IMR-90 (cell line): ENCODE measurements around the gene IFNG-AS1. TPM values are rescaled to one million over a fixed set of nuclear protein-coding genes. Genes with fewer than 3 reads are reported as not detected.

Experiments used
- ATAC-seq: fragments of 200-7000 bp; cut with Tn5 transposase; 2 replicates; pipeline ENCODE4 v1.9.1; 2020; ENCODE audit warnings: low read depth, mild to moderate bottlenecking, moderate library complexity
- BruUV-seq: library from RNA; stranded (reverse); fragments of 400-500 nt; replicated peaks from 2 replicates; lab custom pipeline; 2021; lab: Mats Ljungman, UMichigan
- CTCF ChIA-PET: fragments of 300-600 bp; formaldehyde crosslinking; extraction: SDS; loops from one replicate; lab custom pipeline; 2021; ENCODE audit warnings: antibody characterized with exemption; lab: Yijun Ruan, JAX
- POLR2A ChIA-PET: fragments of 300-600 bp; sonication (Branson Sonifier 250); formaldehyde crosslinking; loops from one replicate; lab custom pipeline; 2022; ENCODE audit warnings: antibody characterized with exemption; ENCODE audit not compliant: unreplicated experiment; lab: Charles Lee
- DNase-seq: peaks from one replicate; pipeline ENCODE4 v3.0.0; 2013
- H2AFZ ChIP-seq: replicated peaks from 2 replicates; pipeline ENCODE3; 2013; ENCODE audit warnings: low read length, mild to moderate bottlenecking; ENCODE audit not compliant: poor library complexity
- H2AK5ac ChIP-seq: 2 replicates; pipeline ENCODE4 v1.6.1; 2013; ENCODE audit warnings: low read depth, low read length, inconsistent platforms
- H2AK9ac ChIP-seq: replicated peaks from 2 replicates; pipeline ENCODE3; 2013; ENCODE audit warnings: mild to moderate bottlenecking, low read depth, low read length, moderate library complexity; ENCODE audit not compliant: poor library complexity
- H2BK120ac ChIP-seq: 2 replicates; pipeline ENCODE4 v1.6.1; 2013; ENCODE audit warnings: low read depth, low read length, inconsistent platforms
- H2BK15ac ChIP-seq: 3 replicates; pipeline ENCODE4 v1.6.1; 2013; ENCODE audit warnings: low read depth, low read length, inconsistent platforms
- H2BK20ac ChIP-seq: 2 replicates; pipeline ENCODE4 v1.6.1; 2013; ENCODE audit warnings: low read depth, mild to moderate bottlenecking, inconsistent platforms, low read length, moderate library complexity
- H2BK5ac ChIP-seq: 2 replicates; pipeline ENCODE4 v1.6.1; 2013; ENCODE audit warnings: mild to moderate bottlenecking, low read depth, low read length, inconsistent platforms; ENCODE audit not compliant: poor library complexity, severe bottlenecking
- H3K14ac ChIP-seq: replicated peaks from 2 replicates; pipeline ENCODE4 v1.6.1; 2013; ENCODE audit warnings: low read depth, low read length, inconsistent platforms
- H3K18ac ChIP-seq: 2 replicates; pipeline ENCODE4 v1.6.1; 2013; ENCODE audit warnings: low read depth, low read length, control low read depth
- H3K23ac ChIP-seq: 2 replicates; pipeline ENCODE4 v1.6.1; 2013; ENCODE audit warnings: low read depth, low read length, inconsistent platforms
- H3K27ac ChIP-seq: 2 replicates; pipeline ENCODE4 v1.5.1; 2013; ENCODE audit warnings: mild to moderate bottlenecking, control low read depth, low read length; ENCODE audit not compliant: insufficient read depth
- H3K27me3 ChIP-seq: 2 replicates; pipeline ENCODE4 v1.6.1; 2013; ENCODE audit warnings: low read length; ENCODE audit not compliant: control insufficient read depth, insufficient read depth
- H3K36me3 ChIP-seq: 2 replicates; pipeline ENCODE4 v1.6.1; 2013; ENCODE audit warnings: low read length, mixed read lengths; ENCODE audit not compliant: control insufficient read depth, insufficient read depth
- H3K4ac ChIP-seq: 2 replicates; pipeline ENCODE4 v1.6.1; 2013; ENCODE audit warnings: low read depth, low read length, inconsistent platforms
- H3K4me1 ChIP-seq: 2 replicates; pipeline ENCODE4 v1.6.1; 2013; ENCODE audit warnings: low read length, mixed read lengths; ENCODE audit not compliant: control insufficient read depth, insufficient read depth
- H3K4me2 ChIP-seq: 2 replicates; pipeline ENCODE4 v1.6.1; 2013; ENCODE audit warnings: low read depth, mild to moderate bottlenecking, control low read depth, low read length, moderate library complexity
- H3K4me3 ChIP-seq: 2 replicates; pipeline ENCODE4 v1.5.1; 2013; ENCODE audit warnings: low read depth, mild to moderate bottlenecking, control low read depth, low read length, moderate library complexity; ENCODE audit not compliant: insufficient read depth
- H3K56ac ChIP-seq: 2 replicates; pipeline ENCODE4 v1.6.1; 2013; ENCODE audit warnings: low read length, inconsistent platforms; ENCODE audit not compliant: insufficient read depth; ENCODE audit errors: extremely low read depth
- H3K79me1 ChIP-seq, 2 experiments: 2 replicates each; pipeline ENCODE4 v1.6.1; 2013; ENCODE audit warnings: low read length in 2 of 2, inconsistent platforms in 1 of 2, low read depth in 1 of 2
- H3K9ac ChIP-seq: 2 replicates; pipeline ENCODE4 v1.6.1; 2013; ENCODE audit warnings: low read depth, low read length, control low read depth
- H3K9me1 ChIP-seq: 2 replicates; pipeline ENCODE4 v1.6.1; 2013; ENCODE audit warnings: low read length, inconsistent platforms; ENCODE audit not compliant: insufficient read depth
- H3K9me3 ChIP-seq: 2 replicates; pipeline ENCODE4 v1.6.1; 2013; ENCODE audit warnings: low read length; ENCODE audit not compliant: control insufficient read depth, insufficient read depth
- H4K20me1 ChIP-seq: 2 replicates; pipeline ENCODE4 v1.6.1; 2013; ENCODE audit warnings: low read length, inconsistent platforms; ENCODE audit not compliant: insufficient read depth
- H4K5ac ChIP-seq: 2 replicates; pipeline ENCODE4 v1.6.1; 2013; ENCODE audit warnings: mild to moderate bottlenecking, low read depth, low read length, control low read depth
- H4K8ac ChIP-seq, 2 experiments: 2 replicates each; pipeline ENCODE4 v1.6.1; 2013; ENCODE audit warnings: low read depth in 2 of 2, low read length in 2 of 2, control low read depth in 1 of 2, inconsistent platforms in 1 of 2
- H4K91ac ChIP-seq: 2 replicates; pipeline ENCODE4 v1.6.1; 2013; ENCODE audit warnings: low read depth, low read length, inconsistent platforms; ENCODE audit not compliant: insufficient read depth
- BHLHE40 ChIP-seq: fragments of 150-350 bp; IDR thresholded peaks from 2 replicates; pipeline ENCODE4 v1.6.1; 2016; ENCODE audit warnings: mild to moderate bottlenecking, low read depth, low read length
- CEBPB ChIP-seq: IDR thresholded peaks from 2 replicates; pipeline ENCODE4 v1.6.1; 2012; ENCODE audit warnings: low read depth, low read length, improper control_type of control experiment
- CHD1 ChIP-seq: IDR thresholded peaks from 2 replicates; pipeline ENCODE4 v1.6.1; 2012; ENCODE audit warnings: low read depth, low read length, improper control_type of control experiment
- MAFK ChIP-seq: IDR thresholded peaks from 2 replicates; pipeline ENCODE4 v1.6.1; 2012; ENCODE audit warnings: low read depth, low read length, improper control_type of control experiment
- POLR2A ChIP-seq: IDR thresholded peaks from 2 replicates; pipeline ENCODE4 v1.6.1; 2012; ENCODE audit warnings: mild to moderate bottlenecking, low read depth, low read length
- RAD21 ChIP-seq: IDR thresholded peaks from 2 replicates; pipeline ENCODE4 v1.6.1; 2012; ENCODE audit warnings: low read length, improper control_type of control experiment
- RCOR1 ChIP-seq: IDR thresholded peaks from 2 replicates; pipeline ENCODE4 v1.6.1; 2012; ENCODE audit warnings: mild to moderate bottlenecking, low read length, improper control_type of control experiment; ENCODE audit not compliant: insufficient replicate concordance
- RFX5 ChIP-seq: IDR thresholded peaks from 2 replicates; pipeline ENCODE4 v1.8.0; 2012; ENCODE audit warnings: low read depth, mild to moderate bottlenecking, low read length, moderate library complexity
- SMC3 ChIP-seq: fragments of 150-350 bp; IDR thresholded peaks from 2 replicates; pipeline ENCODE4 v1.6.1; 2016; ENCODE audit warnings: low read depth, mild to moderate bottlenecking, antibody characterized with exemption, low read length, moderate library complexity
- WGBS, 2 experiments: methylation state at CpG; one replicate each; pipeline versions ENCODE4 v1.1.5 to v1.1.7; 2013; ENCODE audit warnings: missing lambda C conversion rate in 2 of 2; ENCODE audit not compliant: insufficient read length in 1 of 2; ENCODE audit errors: extremely low coverage in 2 of 2; 5-methylcytosine and 5-hydroxymethylcytosine counted together
- dilution Hi-C: fragments of 300-500 bp; cut with HindIII; formaldehyde crosslinking; loops from one replicate; pipeline ENCODE4 v1.14.3; 2018; ENCODE audit warnings: low sequenced_read_pairs; ENCODE audit not compliant: unreplicated experiment
- in situ Hi-C: fragments of 300-500 bp; cut with MboI; formaldehyde crosslinking; loops from 3 replicates; pipeline ENCODE4 v1.14.3; 2019; ENCODE audit warnings: low sequenced_read_pairs, inconsistent platforms, mixed read lengths
- intact Hi-C: fragments of 100-400 bp; cut with micrococcal nuclease; formaldehyde crosslinking; loops from 2 replicates; pipeline ENCODE4 v1.10.0; 2022
- polyA plus RNA-seq, 3 experiments: library from polyadenylated mRNA; depleted of rRNA; stranded (reverse); fragments of >200 nt; gene quantifications; 2 replicates each; pipeline ENCODE4 v1.2.3, GENCODE V29; 2012; ENCODE audit warnings: low replicate concordance in 1 of 3
- total RNA-seq: library from RNA; depleted of rRNA; stranded (reverse); fragments of >200 nt; gene quantifications from 2 replicates; pipeline ENCODE4 v1.2.3, GENCODE V29; 2012
- TF ChIP-seq, protein P1 (sequence below): conservative IDR thresholded peaks from 2 replicates; pipeline ENCODE4 v1.5.1; 2012; ENCODE audit warnings: mild to moderate bottlenecking, low read depth, low read length, improper control_type of control experiment
- TF ChIP-seq, protein P2 (sequence below): fragments of 150-350 bp; IDR thresholded peaks from 2 replicates; pipeline ENCODE4 v1.6.1; 2016; ENCODE audit warnings: low read depth, mild to moderate bottlenecking, low read length, moderate library complexity, borderline replicate concordance

The IFNG-AS1 gene
- total and polyA plus RNA-seq, 2 of the 4 experiments (the other 2 are of a cell fraction): not detected

DNA sequence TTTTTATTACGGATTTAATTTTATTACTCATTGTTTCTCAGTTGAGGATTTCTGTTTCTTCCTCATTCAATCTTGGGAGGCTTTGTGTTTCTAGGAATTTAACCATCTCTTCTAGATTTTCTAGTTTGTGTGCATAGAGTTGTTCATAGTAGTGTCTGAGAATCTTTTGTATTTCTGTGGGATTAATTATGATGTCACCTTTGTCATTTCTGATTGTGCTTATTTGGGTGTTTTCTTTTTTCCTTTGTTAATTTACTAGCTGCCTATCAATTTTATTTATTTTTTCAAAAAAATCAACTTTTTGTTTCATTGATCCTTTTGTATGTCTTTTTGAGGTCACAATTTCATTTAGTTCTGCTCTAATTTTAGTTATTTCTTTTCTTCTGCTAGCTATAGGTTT lies 75.9 kb downstream of the IFNG-AS1 start:
- no peak overlapping the region for H2BK120ac ChIP-seq
- no peak for DNase-seq
- no peak overlapping the region for H3K4me2 ChIP-seq
- H3K4me1 ChIP-seq: no peaks in the 10 kb centered on the region
- ChIA-PET CTCF (interaction anchor here (0.6 kb wide), 1 partner anchor 34 kb away, joined by 3 read pairs; no protein-coding TSS in a partner anchor), POLR2A (no interaction called here)
- dilution Hi-C loops (no loop called here), in situ Hi-C loops (no loop called here), intact Hi-C loops (no loop called here)
- H4K91ac ChIP-seq: no peak overlapping the region
- no peaks in the 10 kb centered on the region for H3K9me1 ChIP-seq
- H2AK5ac ChIP-seq: no peak overlapping the region
- TF ChIP-seq, protein P1, sequence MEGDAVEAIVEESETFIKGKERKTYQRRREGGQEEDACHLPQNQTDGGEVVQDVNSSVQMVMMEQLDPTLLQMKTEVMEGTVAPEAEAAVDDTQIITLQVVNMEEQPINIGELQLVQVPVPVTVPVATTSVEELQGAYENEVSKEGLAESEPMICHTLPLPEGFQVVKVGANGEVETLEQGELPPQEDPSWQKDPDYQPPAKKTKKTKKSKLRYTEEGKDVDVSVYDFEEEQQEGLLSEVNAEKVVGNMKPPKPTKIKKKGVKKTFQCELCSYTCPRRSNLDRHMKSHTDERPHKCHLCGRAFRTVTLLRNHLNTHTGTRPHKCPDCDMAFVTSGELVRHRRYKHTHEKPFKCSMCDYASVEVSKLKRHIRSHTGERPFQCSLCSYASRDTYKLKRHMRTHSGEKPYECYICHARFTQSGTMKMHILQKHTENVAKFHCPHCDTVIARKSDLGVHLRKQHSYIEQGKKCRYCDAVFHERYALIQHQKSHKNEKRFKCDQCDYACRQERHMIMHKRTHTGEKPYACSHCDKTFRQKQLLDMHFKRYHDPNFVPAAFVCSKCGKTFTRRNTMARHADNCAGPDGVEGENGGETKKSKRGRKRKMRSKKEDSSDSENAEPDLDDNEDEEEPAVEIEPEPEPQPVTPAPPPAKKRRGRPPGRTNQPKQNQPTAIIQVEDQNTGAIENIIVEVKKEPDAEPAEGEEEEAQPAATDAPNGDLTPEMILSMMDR: no peak
- TF ChIP-seq POLR2A: no peak
- TF ChIP-seq SMC3: no peak
- TF ChIP-seq MAFK: no peak
- TF ChIP-seq RAD21: no peak
- TF ChIP-seq CHD1: no peak
- TF ChIP-seq CEBPB: no peak
- no peak for TF ChIP-seq RFX5
- TF ChIP-seq RCOR1: no peak
- no peak for TF ChIP-seq BHLHE40
- TF ChIP-seq, protein P2, sequence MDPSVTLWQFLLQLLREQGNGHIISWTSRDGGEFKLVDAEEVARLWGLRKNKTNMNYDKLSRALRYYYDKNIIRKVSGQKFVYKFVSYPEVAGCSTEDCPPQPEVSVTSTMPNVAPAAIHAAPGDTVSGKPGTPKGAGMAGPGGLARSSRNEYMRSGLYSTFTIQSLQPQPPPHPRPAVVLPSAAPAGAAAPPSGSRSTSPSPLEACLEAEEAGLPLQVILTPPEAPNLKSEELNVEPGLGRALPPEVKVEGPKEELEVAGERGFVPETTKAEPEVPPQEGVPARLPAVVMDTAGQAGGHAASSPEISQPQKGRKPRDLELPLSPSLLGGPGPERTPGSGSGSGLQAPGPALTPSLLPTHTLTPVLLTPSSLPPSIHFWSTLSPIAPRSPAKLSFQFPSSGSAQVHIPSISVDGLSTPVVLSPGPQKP: no peak
- H3K14ac ChIP-seq: no peak overlapping the region
- no peak overlapping the region for H3K4ac ChIP-seq
- H2BK20ac ChIP-seq: no peak overlapping the region
- no peak overlapping the region for H3K18ac ChIP-seq
- ATAC-seq: no peak
- H2BK15ac ChIP-seq: no peak overlapping the region
- no peak overlapping the region for H3K56ac ChIP-seq
- WGBS, 2 experiments: no CpG with 5 or more reads among the region's 1 CpG
- H4K20me1 ChIP-seq: no peaks in the 10 kb centered on the region
- no peak overlapping the region for H2BK5ac ChIP-seq
- no peak overlapping the region for H4K8ac ChIP-seq
- H2AK9ac ChIP-seq: no peak overlapping the region
- no peak overlapping the region for H3K23ac ChIP-seq
- H3K27ac ChIP-seq: no peak overlapping the region
- no peak overlapping the region for H4K5ac ChIP-seq
- H3K9ac ChIP-seq: no peak overlapping the region
- H3K79me1 ChIP-seq: no peaks in the 10 kb centered on the region
- H3K9me3 ChIP-seq: no peaks in the 10 kb centered on the region
- H2AFZ ChIP-seq: no peak overlapping the region
- H3K27me3 ChIP-seq: no peaks in the 10 kb centered on the region; the same call in 1 of the 2 replicates
- H3K36me3 ChIP-seq: no peaks in the 10 kb centered on the region
- H3K4me3 ChIP-seq: no peak overlapping the region
- no TSS peak for BruUV-seq
